NB4 (cell line): ENCODE data around the gene AMBRA1.

ENCODE experiments used
- DNase-seq: peaks from one replicate; pipeline ENCODE4 v3.0.0; 2010; ENCODE audit warnings: low read depth
- H3K4me3 ChIP-seq: one replicate; pipeline ENCODE4 v1.5.1; 2011; ENCODE audit warnings: mild to moderate bottlenecking, low read depth, low read length, moderate library complexity
- MYC ChIP-seq: IDR thresholded peaks from 2 replicates; pipeline ENCODE4 v1.6.1; 2011; ENCODE audit warnings: low read depth, low read length
- POLR2A ChIP-seq: IDR thresholded peaks from 2 replicates; pipeline ENCODE4 v1.6.1; 2011; ENCODE audit warnings: mild to moderate bottlenecking; ENCODE audit not compliant: insufficient read length; ENCODE audit errors: extremely low read depth
- TF ChIP-seq, protein P1 (sequence below): IDR thresholded peaks from 2 replicates; pipeline ENCODE4 v1.6.1; 2011; ENCODE audit warnings: low read depth, low read length
- TF ChIP-seq, protein P2 (sequence below): IDR thresholded peaks from one replicate; pipeline ENCODE4 v1.5.1; 2012; ENCODE audit warnings: low read depth, low read length

AMBRA1 gene

DNA sequence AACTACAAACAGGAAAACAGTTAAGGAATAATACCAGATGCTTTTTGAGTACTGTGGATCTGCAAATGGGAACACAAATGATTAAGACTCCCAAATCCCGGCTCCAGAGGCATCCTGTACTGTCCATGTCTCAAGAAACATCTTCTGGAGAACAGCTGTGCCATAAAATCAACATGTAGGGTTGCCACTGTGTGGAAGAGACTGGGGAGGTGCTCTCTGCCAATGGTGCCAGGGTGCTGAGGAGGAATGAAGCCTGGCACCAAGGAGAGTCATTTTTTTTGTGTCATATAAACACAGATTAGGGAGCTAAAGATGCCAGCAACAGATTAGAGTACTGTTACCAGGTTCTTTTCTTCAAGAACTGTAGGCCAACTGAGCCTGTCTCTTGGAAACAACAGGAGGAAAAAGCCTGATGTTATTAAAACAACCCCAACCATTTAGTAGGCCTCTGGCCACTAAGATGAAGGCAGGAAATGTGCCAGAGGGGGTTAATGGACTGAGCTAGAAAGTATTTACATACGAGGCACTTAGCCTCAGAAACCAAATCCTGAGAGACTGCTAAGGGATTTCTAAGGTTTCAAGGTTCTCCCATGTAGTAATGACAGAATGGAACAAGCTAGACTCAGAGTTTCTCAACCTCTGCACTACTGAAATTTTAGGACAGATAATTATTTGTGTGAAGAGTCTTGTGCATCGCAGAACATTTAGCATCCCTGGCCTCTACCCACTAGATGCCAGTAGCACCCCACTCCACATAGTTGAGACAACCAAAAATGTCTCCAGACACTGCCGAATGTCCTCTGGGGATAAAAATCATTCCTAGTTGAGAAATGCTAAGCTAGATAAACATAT is 147.7 kb downstream of the AMBRA1 start:
- TF ChIP-seq, protein P1, sequence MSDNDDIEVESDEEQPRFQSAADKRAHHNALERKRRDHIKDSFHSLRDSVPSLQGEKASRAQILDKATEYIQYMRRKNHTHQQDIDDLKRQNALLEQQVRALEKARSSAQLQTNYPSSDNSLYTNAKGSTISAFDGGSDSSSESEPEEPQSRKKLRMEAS = no peak
- no peak for TF ChIP-seq POLR2A
- TF ChIP-seq, protein P2, sequence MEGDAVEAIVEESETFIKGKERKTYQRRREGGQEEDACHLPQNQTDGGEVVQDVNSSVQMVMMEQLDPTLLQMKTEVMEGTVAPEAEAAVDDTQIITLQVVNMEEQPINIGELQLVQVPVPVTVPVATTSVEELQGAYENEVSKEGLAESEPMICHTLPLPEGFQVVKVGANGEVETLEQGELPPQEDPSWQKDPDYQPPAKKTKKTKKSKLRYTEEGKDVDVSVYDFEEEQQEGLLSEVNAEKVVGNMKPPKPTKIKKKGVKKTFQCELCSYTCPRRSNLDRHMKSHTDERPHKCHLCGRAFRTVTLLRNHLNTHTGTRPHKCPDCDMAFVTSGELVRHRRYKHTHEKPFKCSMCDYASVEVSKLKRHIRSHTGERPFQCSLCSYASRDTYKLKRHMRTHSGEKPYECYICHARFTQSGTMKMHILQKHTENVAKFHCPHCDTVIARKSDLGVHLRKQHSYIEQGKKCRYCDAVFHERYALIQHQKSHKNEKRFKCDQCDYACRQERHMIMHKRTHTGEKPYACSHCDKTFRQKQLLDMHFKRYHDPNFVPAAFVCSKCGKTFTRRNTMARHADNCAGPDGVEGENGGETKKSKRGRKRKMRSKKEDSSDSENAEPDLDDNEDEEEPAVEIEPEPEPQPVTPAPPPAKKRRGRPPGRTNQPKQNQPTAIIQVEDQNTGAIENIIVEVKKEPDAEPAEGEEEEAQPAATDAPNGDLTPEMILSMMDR = no peak
- TF ChIP-seq MYC = no peak
- no peak overlapping the region for H3K4me3 ChIP-seq
- DNase-seq = no peak

DNA sequence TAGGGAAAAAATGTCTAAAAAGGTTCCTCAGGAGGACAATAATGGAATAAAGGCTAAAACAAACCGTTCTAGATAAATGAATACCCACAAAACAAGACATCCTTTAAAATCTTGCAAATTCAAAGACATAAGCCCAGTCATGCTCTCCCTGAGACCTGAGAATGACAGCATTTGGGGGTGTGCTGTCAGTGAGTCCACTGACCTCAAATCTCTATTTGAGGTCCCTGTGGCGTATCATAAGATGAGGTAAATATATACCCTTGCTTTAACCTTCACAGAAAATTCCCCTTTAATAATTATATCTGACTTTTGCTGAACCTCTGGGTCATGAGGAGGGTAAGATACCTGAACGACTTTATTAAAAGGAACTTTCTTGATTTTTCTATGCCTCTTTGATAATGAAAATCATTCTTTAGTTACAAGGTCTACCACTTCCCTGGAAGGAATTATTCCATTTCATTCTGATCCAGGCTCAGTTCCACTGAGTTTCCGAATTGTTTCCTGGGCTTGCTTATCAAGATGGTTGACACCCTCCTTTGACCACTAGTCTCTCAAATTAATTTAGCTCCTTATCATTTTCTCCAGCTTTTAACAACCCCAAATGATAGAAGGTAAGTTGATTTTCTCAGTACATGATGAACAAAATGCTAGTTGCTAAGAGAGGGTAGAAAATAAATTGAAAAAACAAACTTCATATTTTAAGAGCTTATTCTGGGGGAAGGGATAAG is 148.5 kb downstream of the AMBRA1 start:
- TF ChIP-seq MYC = no peak
- TF ChIP-seq, protein P1 = no peak
- TF ChIP-seq, protein P2 = no peak
- TF ChIP-seq POLR2A = no peak
- H3K4me3 ChIP-seq = no peak overlapping the region
- DNase-seq = no peak

DNA sequence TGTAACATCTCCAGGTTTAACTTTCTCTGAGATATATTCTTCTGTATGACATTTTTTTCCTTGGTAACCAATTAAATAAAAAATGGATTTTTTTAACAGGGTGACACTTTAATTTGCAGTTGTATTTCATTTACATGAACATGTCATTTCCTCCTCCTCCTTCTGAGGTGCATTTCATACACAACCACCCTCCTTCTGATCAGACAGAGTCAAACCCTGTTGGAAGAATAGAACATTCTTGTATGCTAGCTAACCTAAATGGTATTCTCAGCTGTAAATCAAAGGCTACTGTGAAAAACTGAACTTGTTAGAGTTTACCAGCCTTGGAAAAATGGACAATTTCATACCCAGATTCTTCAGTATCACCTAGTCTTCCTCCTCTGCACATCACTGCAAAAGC is 149.5 kb downstream of the AMBRA1 start:
- DNase-seq = no peak
- H3K4me3 ChIP-seq = no peak overlapping the region
- TF ChIP-seq, protein P2 = no peak
- no peak for TF ChIP-seq POLR2A
- TF ChIP-seq, protein P1 = no peak
- TF ChIP-seq MYC = no peak

DNA sequence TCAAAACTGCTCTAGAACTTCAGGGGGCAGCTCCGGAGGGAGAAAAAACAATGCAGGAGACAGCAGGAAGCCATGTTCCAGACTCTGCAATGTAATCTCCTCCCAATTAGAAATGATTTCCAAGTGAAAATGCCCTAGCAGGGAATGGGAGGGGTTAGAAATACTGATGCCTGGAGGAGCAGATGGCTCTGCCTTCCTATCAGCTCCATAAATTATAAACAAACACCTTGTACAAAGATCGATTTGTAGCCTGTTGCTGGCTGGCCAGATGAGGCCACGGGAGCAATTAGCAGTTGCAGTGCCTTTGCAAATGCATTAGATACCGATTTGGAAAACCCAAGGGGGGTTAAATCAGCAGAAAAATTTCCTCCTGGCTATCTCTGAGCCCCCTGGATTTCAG is 155.6 kb downstream of the AMBRA1 start:
- TF ChIP-seq POLR2A (no peak), MYC (no peak)
- TF ChIP-seq, protein P1 = no peak
- TF ChIP-seq, protein P2 = no peak
- DNase-seq = no peak
- no peak overlapping the region for H3K4me3 ChIP-seq

DNA sequence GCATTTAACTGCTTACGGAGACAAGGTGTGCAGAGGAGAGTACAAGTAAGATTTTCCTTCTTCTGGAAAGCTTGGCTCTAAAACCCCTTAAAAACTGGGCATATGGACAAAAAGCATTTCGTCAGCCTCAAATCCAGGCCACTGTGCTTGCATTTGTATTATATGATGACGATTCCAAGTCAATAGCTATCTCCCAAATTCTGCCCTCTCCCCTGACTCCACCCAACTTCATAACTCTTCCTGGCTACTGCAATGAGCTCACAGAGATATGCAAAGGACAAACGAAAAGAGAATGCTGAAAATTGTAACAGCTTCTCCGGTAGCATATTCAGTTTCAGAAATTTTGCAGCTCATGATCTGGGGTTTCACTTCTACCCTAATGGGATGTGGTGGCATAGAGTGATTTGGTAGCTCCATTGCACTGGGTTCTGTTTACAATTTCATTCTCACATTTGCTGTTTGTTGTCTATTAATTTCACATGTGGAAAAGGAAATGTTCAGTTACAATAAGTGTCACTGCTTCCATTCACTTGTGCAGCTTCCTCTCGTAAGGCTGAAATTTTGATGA is 156.6 kb downstream of the AMBRA1 start:
- DNase-seq = no peak
- TF ChIP-seq, protein P1 = no peak
- TF ChIP-seq MYC = no peak
- TF ChIP-seq, protein P2 = no peak
- no peak overlapping the region for H3K4me3 ChIP-seq
